DOHH2 (cell line): ENCODE measurements around the gene TEX36.

Source experiments
- CTCF ChIP-seq: fragments of 200-600 bp; sonication (generic); IDR thresholded peaks from one replicate; pipeline ENCODE4 v1.5.1; 2014; ENCODE audit warnings: antibody characterized with exemption, mild to moderate bottlenecking, low read depth, low read length; ENCODE audit not compliant: poor library complexity, severe bottlenecking
- EZH2phosphoT487 ChIP-seq: fragments of 200-600 bp; sonication (generic); IDR thresholded peaks from 2 replicates; pipeline ENCODE4 v1.6.1; 2017; ENCODE audit warnings: borderline replicate concordance, mild to moderate bottlenecking, antibody characterized with exemption, low read length, moderate library complexity, mixed read lengths

- TF ChIP-seq CTCF, result no peak
- no peak for TF ChIP-seq EZH2phosphoT487
Observed at GRCh38 chr10:125611756-125612155, 71.2 kb downstream of the TEX36 start.
